Adrenal gland (tissue), 5 donors: ENCODE measurements around the gene SLC39A12.
"Not testable (repeated sequence)": the region's sequence is repeated elsewhere in the genome, so short reads cannot be mapped to it uniquely, and the experiment has no call there.

Experiments
- POLR2A ChIP-seq, 2 donors: fragments of 450-650 bp; IDR thresholded peaks; one replicate each; pipeline ENCODE4 v1.6.1; 2017; ENCODE audit warnings: antibody characterized with exemption in 2 of 2, mild to moderate bottlenecking in 2 of 2, moderate library complexity in 1 of 2
- TF ChIP-seq, protein P1 (sequence below), 6 experiments: fragments of 450-650 bp in 4 of 6; fragments of 200-600 bp in 2 of 6; sonication (generic) in 1 of 6; IDR thresholded peaks; 1 replicate in 5 of 6; 2 replicates in 1 of 6; pipeline versions ENCODE4 v1.5.1 to v1.8.0; 2016 to 2021; ENCODE audit warnings: antibody characterized with exemption in 6 of 6, mild to moderate bottlenecking in 2 of 6, moderate library complexity in 1 of 6
- donor health status: DM: no; HTN: no; CAD: no.

DNA sequence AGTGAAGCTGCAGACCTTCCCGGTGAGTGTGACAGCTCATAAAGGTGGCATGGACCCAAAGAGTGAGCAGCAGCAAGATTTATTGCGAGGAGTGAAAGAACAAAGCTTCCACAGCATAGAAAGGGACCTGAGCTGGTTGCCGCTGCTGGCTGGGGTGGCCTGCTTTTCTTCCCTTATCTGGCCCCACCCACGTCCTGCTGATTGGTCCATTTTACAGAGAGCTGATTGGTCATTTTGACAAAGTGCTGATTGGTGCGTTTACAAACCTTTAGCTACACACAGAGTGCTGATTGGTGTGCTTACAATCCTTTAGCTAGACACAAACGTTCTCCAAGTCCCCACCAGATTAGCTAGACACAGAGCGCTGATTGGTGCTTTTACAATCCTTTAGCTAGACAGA, 1.4 kb upstream of the SLC39A12 start:
- TF ChIP-seq, protein P1, sequence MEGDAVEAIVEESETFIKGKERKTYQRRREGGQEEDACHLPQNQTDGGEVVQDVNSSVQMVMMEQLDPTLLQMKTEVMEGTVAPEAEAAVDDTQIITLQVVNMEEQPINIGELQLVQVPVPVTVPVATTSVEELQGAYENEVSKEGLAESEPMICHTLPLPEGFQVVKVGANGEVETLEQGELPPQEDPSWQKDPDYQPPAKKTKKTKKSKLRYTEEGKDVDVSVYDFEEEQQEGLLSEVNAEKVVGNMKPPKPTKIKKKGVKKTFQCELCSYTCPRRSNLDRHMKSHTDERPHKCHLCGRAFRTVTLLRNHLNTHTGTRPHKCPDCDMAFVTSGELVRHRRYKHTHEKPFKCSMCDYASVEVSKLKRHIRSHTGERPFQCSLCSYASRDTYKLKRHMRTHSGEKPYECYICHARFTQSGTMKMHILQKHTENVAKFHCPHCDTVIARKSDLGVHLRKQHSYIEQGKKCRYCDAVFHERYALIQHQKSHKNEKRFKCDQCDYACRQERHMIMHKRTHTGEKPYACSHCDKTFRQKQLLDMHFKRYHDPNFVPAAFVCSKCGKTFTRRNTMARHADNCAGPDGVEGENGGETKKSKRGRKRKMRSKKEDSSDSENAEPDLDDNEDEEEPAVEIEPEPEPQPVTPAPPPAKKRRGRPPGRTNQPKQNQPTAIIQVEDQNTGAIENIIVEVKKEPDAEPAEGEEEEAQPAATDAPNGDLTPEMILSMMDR (IDR thresholded peaks at IDR 0.05), result not testable (repeated sequence)
- not testable (repeated sequence) for TF ChIP-seq POLR2A (IDR thresholded peaks at IDR 0.05)
